ENCODE results near the gene GOLGA5.

GRCh38 chr14:92880851-92881250, 86.7 kb downstream of the GOLGA5 start:
- TF ChIP-seq POLR2A (IDR thresholded peaks at IDR 0.05; ENCODE audit: low read depth, low read length) (no peak), TAF1 (IDR thresholded peaks at IDR 0.05; ENCODE audit: low read depth, low read length) (no peak), SPI1 (IDR thresholded peaks at IDR 0.05; ENCODE audit: low read depth, low read length) (no peak), PAX5 (IDR thresholded peaks at IDR 0.05; ENCODE audit: insufficient read depth, low read length, severe bottlenecking) (no peak)

All from GM12891 (cell line).